Endothelial cell of umbilical vein (primary cell): ENCODE results near the gene MMS22L. TPM values are rescaled to one million over a fixed set of nuclear protein-coding genes. Genes with fewer than 3 reads are reported as not detected.

Source experiments
- BruUV-seq: library from RNA; stranded (reverse); fragments of 400-500 nt; replicated peaks from 2 replicates; lab custom pipeline; 2021; lab: Mats Ljungman, UMichigan
- CTCF ChIA-PET: fragments of 300-600, 350-600 bp; sonication (Branson Sonifier 250); formaldehyde crosslinking; loops from one replicate; lab custom pipeline; 2021; ENCODE audit warnings: antibody characterized with exemption, inconsistent platforms; lab: Charles Lee
- POLR2A ChIA-PET: fragments of 300-600, 350-600 bp; sonication (Branson Sonifier 250); formaldehyde crosslinking; loops from one replicate; lab custom pipeline; 2021; ENCODE audit warnings: antibody characterized with exemption, inconsistent platforms; lab: Charles Lee
- DNase-seq: peaks from one replicate; pipeline ENCODE4 v3.0.0-alpha.2; 2011; ENCODE audit warnings: low read depth, low spot score
- FAIRE-seq: peaks from 2 replicates; lab custom pipeline; 2011; peaks lifted over from hg19 to GRCh38; lab: Jason Lieb, UNC
- H2AFZ ChIP-seq: 2 replicates; pipeline ENCODE4 v1.6.0; 2012; ENCODE audit warnings: low read depth, low read length, control low read depth, inconsistent platforms
- H3K27ac ChIP-seq: 2 replicates; pipeline ENCODE4 v1.5.1; 2011; ENCODE audit warnings: low read depth, mild to moderate bottlenecking, control low read depth, low read length, moderate library complexity; ENCODE audit not compliant: insufficient read depth
- H3K27me3 ChIP-seq, 2 experiments: 2 replicates each; pipeline versions ENCODE4 v1.6.0 to v1.6.1; 2011; ENCODE audit warnings: low read length in 2 of 2, mixed read lengths in 1 of 2; ENCODE audit not compliant: control insufficient read depth in 2 of 2, insufficient read depth in 2 of 2
- H3K36me3 ChIP-seq, 2 experiments: 2 replicates in 1 of 2; 3 replicates in 1 of 2; pipeline ENCODE4 v1.5.1; 2011; ENCODE audit warnings: low read length in 2 of 2, mild to moderate bottlenecking in 1 of 2, moderate library complexity in 1 of 2; ENCODE audit not compliant: control insufficient read depth in 2 of 2, insufficient read depth in 2 of 2; ENCODE audit errors: extremely low read depth in 1 of 2
- H3K4me1 ChIP-seq: 3 replicates; pipeline ENCODE4 v1.5.1; 2011; ENCODE audit warnings: mild to moderate bottlenecking, low read length; ENCODE audit not compliant: control insufficient read depth, insufficient read depth; ENCODE audit errors: extremely low read depth
- H3K4me2 ChIP-seq: 2 replicates; pipeline ENCODE4 v1.6.1; 2011; ENCODE audit warnings: low read length, control low read depth, mixed read lengths; ENCODE audit not compliant: insufficient read depth
- H3K4me3 ChIP-seq, 3 experiments: fragments of 200-600 bp in 1 of 3; sonication (generic), shearing (Covaris generic) in 1 of 3; replicated peaks in 1 of 3; 2 replicates each; pipeline ENCODE4 v1.5.1; 2011 to 2016; ENCODE audit warnings: control low read depth in 3 of 3, low read length in 3 of 3, mild to moderate bottlenecking in 2 of 3, inconsistent platforms in 1 of 3, low read depth in 1 of 3, moderate library complexity in 1 of 3; ENCODE audit not compliant: insufficient read depth in 1 of 3
- H3K79me2 ChIP-seq: 2 replicates; pipeline ENCODE4 v1.6.0; 2012; ENCODE audit warnings: low read length, inconsistent platforms; ENCODE audit not compliant: control insufficient read depth, insufficient read depth
- H3K9ac ChIP-seq: replicated peaks from 2 replicates; pipeline ENCODE3; 2011; ENCODE audit warnings: low read length, control low read depth; ENCODE audit not compliant: insufficient read depth; ENCODE audit errors: extremely low read depth
- H3K9me1 ChIP-seq: replicated peaks from 3 replicates; pipeline ENCODE4 v1.6.0; 2011; ENCODE audit warnings: mild to moderate bottlenecking, low read length; ENCODE audit not compliant: control insufficient read depth, insufficient read depth; ENCODE audit errors: extremely low read depth
- H3K9me3 ChIP-seq: replicated peaks from 2 replicates; pipeline ENCODE4 v1.5.1; 2012; ENCODE audit warnings: low read length, inconsistent platforms; ENCODE audit not compliant: control insufficient read depth, insufficient read depth
- H4K20me1 ChIP-seq: replicated peaks from 2 replicates; pipeline ENCODE3; 2011; ENCODE audit warnings: mild to moderate bottlenecking, low read length; ENCODE audit not compliant: control insufficient read depth, insufficient read depth; ENCODE audit errors: extremely low read depth
- CTCF ChIP-seq, 2 donors: IDR thresholded peaks; 1 replicate in 1 of 2; 2 replicates in 1 of 2; pipeline ENCODE4 v1.5.1; 2011; ENCODE audit warnings: low read length in 2 of 2, mild to moderate bottlenecking in 2 of 2, moderate library complexity in 2 of 2, control low read depth in 1 of 2, inconsistent platforms in 1 of 2, low read depth in 1 of 2; ENCODE audit not compliant: insufficient read depth in 1 of 2; ENCODE audit errors: extremely low read depth in 1 of 2
- FOS ChIP-seq: IDR thresholded peaks from 2 replicates; pipeline ENCODE4 v1.6.1; 2011; ENCODE audit warnings: mild to moderate bottlenecking, low read length, moderate library complexity, borderline replicate concordance; ENCODE audit not compliant: insufficient read depth
- GATA2 ChIP-seq: IDR thresholded peaks from 2 replicates; pipeline ENCODE4 v1.7.0; 2011; ENCODE audit warnings: low read depth, mild to moderate bottlenecking, moderate library complexity, mixed read lengths, low read length; ENCODE audit not compliant: insufficient read length, insufficient read depth
- POLR2A ChIP-seq: IDR thresholded peaks from 2 replicates; pipeline ENCODE4 v1.6.1; 2012; ENCODE audit warnings: low read depth, mild to moderate bottlenecking, control low read depth, low read length
- POLR2AphosphoS5 ChIP-seq: IDR thresholded peaks from 2 replicates; pipeline ENCODE4 v1.6.1; 2012; ENCODE audit warnings: low read depth, mild to moderate bottlenecking, control low read depth, low read length, moderate library complexity; ENCODE audit not compliant: insufficient read depth
- dilution Hi-C: fragments of 300-500 bp; cut with MboI; formaldehyde crosslinking; loops from one replicate; pipeline ENCODE4 v1.15.0; 2019; ENCODE audit warnings: low sequenced_read_pairs; ENCODE audit not compliant: extremely low pct_ligation_motif_present
- intact Hi-C: fragments of 100-400 bp; cut with micrococcal nuclease; formaldehyde crosslinking; loops from one replicate; pipeline ENCODE4 v1.10.0; 2022
- polyA plus RNA-seq, 4 experiments: library from polyadenylated mRNA; depleted of rRNA in 3 of 4; stranded (reverse) in 3 of 4; unstranded in 1 of 4; fragments of >200 nt; gene quantifications; 2 replicates each; pipeline versions ENCODE4 v1.2.1 to v1.2.3, GENCODE V29; 2011 to 2012; ENCODE audit warnings: missing spikeins in 1 of 4
- total RNA-seq: library from RNA; stranded (reverse); gene quantifications from 2 replicates; pipeline ENCODE4 v1.2.3, GENCODE V29; 2021

The MMS22L gene
- total and polyA plus RNA-seq, 2 donors (not counting 3 experiments of a cell fraction or from before 2014, with no cell fraction given): 5.5 to 19.3 TPM

GRCh38 chr6:97214671-97215070, 68.3 kb downstream of the MMS22L start:
- dilution Hi-C loops (no loop called here), intact Hi-C loops (loop anchor here (1.0 to 2.0 kb wide), 4 partner anchors 28 to 223 kb away; partner anchors contain the start of gene MMS22L)
- FAIRE-seq: no peak
- H3K79me2 ChIP-seq: no peaks in the 10 kb centered on the region
- no peak overlapping the region for H2AFZ ChIP-seq
- H3K4me3 ChIP-seq: no peak overlapping the region
- no peaks in the 10 kb centered on the region for H3K36me3 ChIP-seq
- CTCF ChIA-PET: interaction anchor here (0.6 to 3.7 kb wide), 60 partner anchors 8 to 1905 kb away, joined by 3 to 99 read pairs (median 6); partner anchors contain the start of gene MMS22L
- no peak overlapping the region for H3K27ac ChIP-seq
- no peaks in the 10 kb centered on the region for H3K9me3 ChIP-seq
- DNase-seq: no peak
- no peaks in the 10 kb centered on the region for H3K27me3 ChIP-seq
- POLR2A ChIA-PET: no interaction called here
- no peaks in the 10 kb centered on the region for H4K20me1 ChIP-seq
- no peaks in the 10 kb centered on the region for H3K9me1 ChIP-seq
- no peak overlapping the region for H3K9ac ChIP-seq
- H3K4me2 ChIP-seq: no peak overlapping the region
- TF ChIP-seq GATA2 (no peak), POLR2A (no peak), CTCF (IDR thresholded peaks at IDR 0.05; ENCODE audit: extremely low read depth in 1 of 2, insufficient read depth in 1 of 2, low read depth in 1 of 2, low read length in 2 of 2) (no peak), POLR2AphosphoS5 (no peak), FOS (no peak)
- BruUV-seq: no TSS peak
- H3K4me1 ChIP-seq: no peaks in the 10 kb centered on the region

- FAIRE-seq: no peak
These were observed 75.6 kb downstream of the MMS22L start for GRCh38 chr6:97207383-97207782.

More at GRCh38 chr6:97207383-97207782, 75.6 kb downstream of the MMS22L start:
- no peaks in the 10 kb centered on the region for H3K36me3 ChIP-seq
- no peaks in the 10 kb centered on the region for H3K4me1 ChIP-seq
- intact Hi-C loops (no loop called here), dilution Hi-C loops (no loop called here)
- no peak for DNase-seq
- H3K4me2 ChIP-seq: no peak overlapping the region
- H3K79me2 ChIP-seq: no peaks in the 10 kb centered on the region
- H2AFZ ChIP-seq: no peak overlapping the region
- BruUV-seq: no TSS peak
- H3K27me3 ChIP-seq: no peaks in the 10 kb centered on the region
- POLR2A ChIA-PET: no interaction called here
- H3K9me1 ChIP-seq: no peaks in the 10 kb centered on the region
- CTCF ChIA-PET: interaction anchor here (2.0 kb wide), 1 partner anchor 8 kb away, joined by 14 read pairs; no protein-coding TSS in a partner anchor
- H3K9ac ChIP-seq: no peak overlapping the region
- TF ChIP-seq POLR2AphosphoS5: no peak
- TF ChIP-seq FOS: no peak
- H3K4me3 ChIP-seq: no peak overlapping the region
- H3K27ac ChIP-seq: no peak overlapping the region
- no peaks in the 10 kb centered on the region for H4K20me1 ChIP-seq
- H3K9me3 ChIP-seq: no peaks in the 10 kb centered on the region
